Fibroblast of lung (primary cell): ENCODE results near the gene RFX2.

Experiments used
- CTCF ChIP-seq, 2 donors: IDR thresholded peaks in 1 of 2; conservative IDR thresholded peaks in 1 of 2; 1 replicate in 1 of 2; 2 replicates in 1 of 2; pipeline ENCODE4 v1.5.1; 2011 to 2012; ENCODE audit warnings: low read length in 2 of 2, control low read depth in 1 of 2, inconsistent platforms in 1 of 2, low read depth in 1 of 2, mild to moderate bottlenecking in 1 of 2
- EZH2 ChIP-seq: IDR thresholded peaks from 2 replicates; pipeline ENCODE4 v1.5.1; 2012; ENCODE audit warnings: low read length, control low read depth, mild to moderate bottlenecking; ENCODE audit errors: missing control alignments

- TF ChIP-seq CTCF (conservative IDR thresholded peaks at IDR 0.05 in 1 of 2, IDR thresholded peaks at IDR 0.05 in 1 of 2; ENCODE audit: low read depth in 1 of 2, low read length in 2 of 2): no peak
- TF ChIP-seq EZH2: no peak
These were observed 17.7 kb downstream of the RFX2 start for GRCh38 chr19:6092329-6093286.
